CMK (cell line): ENCODE measurements around the gene DHFR2.
A peak's percentile ranks its signal among the peaks of the same experiment; 100 is the strongest.
"Not testable (repeated sequence)": the region's sequence is repeated elsewhere in the genome, so short reads cannot be mapped to it uniquely, and the experiment has no call there.

ENCODE experiments used
- DNase-seq: peaks from one replicate; pipeline ENCODE4 v3.0.0-alpha.2; 2010; ENCODE audit warnings: low read depth

DHFR2 gene

DNA sequence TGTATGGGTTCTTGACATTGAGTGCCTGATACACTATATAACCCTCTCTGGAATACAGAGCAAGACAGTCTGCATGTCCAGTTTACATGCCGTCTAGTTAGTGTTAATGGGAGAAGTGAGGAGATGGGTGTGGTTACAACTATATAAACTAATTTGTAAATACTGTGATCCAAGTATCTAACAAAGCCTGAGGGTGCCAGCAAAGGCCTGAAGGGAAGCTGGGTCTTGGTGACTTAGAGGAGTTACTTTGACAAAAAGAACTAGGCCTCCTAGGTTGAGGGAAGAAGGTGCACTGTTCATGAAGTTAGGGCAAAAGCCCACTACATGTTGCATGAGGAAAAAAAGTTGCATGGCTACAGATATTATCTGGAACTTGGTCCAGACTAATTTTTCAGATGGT is 2.4 kb upstream of the DHFR2 start:
- DNase-seq, result no peak

DNA sequence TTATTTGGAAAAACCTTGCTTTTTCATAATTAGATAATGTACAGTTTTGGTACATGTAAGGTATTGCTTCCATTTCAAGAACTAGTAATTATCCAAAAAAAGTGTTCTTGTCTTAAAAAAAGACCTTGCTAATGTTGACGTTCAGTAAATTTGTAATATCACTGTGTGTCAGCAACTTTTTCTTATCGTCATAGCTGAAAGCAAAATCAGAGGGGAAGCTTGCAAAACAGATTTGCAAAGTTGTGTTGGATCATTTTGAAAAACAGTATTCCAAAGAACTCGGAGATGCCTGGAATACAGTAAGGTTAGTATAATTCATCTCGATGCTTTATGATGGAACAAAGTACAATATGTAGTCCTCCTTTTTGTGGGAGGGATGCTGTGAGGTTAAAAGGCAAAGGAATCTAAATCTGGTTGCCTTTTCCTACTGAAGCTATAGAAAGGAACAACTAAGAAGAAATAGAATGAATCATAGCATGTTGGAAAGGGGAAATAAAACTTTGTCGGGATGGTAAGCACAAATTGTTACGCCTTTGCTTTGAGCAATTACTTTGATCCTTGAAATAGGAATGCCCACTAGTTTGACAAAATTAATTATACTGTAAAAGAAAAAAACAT is 1.6 kb upstream of the DHFR2 start:
- no peak for DNase-seq

DNA sequence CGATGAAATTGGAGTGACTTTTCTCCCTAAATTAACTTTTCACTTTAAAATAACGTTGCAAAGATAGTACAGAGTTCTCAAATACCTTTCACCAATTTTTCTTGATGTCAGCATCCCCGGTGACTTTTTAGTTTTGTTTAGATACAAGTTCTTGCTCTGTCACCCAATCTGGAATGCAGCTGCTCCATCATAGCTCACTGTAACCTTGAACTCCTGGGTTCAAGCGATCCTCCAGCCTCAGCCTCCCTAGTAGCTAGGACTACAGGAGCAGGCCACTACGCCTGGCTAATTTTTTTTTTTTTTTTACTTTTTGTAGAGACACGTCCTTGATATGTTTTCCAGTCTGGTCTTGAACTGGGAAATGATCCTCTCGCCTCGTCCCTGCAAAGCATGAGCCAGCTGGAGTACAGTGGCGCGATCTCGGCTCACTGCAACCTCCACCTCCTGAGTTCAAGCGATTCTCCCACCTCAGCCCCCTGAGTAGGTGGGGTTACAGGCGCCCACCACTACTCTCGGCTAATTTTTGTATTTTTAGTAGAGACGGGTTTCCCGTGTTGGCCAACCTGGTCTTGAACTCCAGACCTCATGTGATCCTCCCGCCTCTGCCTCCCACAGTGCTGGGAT is 892 bp upstream of the DHFR2 start:
- no peak for DNase-seq

DNA sequence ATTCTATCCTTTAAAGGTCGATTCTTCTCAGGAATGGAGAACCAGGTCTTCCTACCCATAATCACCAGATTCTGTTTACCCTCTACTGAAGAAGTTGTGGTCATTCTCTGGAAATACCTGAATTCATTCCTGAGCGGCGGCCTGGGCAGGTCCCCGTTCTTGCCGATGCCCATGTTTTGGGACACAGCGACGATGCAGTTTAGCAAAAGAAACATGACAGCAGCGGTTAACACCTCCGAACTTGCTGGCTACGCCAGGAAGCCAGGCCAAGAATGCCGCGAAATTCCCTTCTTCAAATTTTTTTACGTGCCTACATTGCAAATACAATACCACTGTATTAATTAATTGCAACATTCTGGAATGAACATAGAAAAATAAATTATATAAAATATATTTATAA is 1.4 kb downstream of the DHFR2 start:
- DNase-seq, result no peak

DNA sequence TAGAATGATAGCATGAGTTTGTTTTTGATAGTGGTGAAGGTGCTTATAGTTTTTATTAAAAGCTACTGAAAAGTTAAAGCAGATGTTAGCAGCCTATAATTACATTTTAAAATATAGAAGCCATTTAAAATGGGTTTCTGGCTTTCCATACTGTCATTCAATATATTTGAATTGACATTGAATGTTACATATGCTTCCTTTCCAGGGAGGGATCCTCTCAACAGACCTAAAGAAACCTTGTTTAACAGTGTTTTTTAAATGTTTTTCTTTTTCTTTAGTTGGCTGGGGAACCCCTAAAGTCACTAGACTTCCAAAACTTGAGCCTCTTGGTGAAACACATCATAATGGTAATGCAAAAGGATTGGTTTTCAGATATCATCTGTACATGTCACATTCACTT is 12.2 kb downstream of the DHFR2 start:
- DNase-seq, result no peak

- DNase-seq, result no peak
Observed at GRCh38 chr3:94049267-94049666, 13.4 kb downstream of the DHFR2 start.

- DNase-seq, result no peak
Observed at GRCh38 chr3:94046533-94046932, 16.2 kb downstream of the DHFR2 start.

DNA sequence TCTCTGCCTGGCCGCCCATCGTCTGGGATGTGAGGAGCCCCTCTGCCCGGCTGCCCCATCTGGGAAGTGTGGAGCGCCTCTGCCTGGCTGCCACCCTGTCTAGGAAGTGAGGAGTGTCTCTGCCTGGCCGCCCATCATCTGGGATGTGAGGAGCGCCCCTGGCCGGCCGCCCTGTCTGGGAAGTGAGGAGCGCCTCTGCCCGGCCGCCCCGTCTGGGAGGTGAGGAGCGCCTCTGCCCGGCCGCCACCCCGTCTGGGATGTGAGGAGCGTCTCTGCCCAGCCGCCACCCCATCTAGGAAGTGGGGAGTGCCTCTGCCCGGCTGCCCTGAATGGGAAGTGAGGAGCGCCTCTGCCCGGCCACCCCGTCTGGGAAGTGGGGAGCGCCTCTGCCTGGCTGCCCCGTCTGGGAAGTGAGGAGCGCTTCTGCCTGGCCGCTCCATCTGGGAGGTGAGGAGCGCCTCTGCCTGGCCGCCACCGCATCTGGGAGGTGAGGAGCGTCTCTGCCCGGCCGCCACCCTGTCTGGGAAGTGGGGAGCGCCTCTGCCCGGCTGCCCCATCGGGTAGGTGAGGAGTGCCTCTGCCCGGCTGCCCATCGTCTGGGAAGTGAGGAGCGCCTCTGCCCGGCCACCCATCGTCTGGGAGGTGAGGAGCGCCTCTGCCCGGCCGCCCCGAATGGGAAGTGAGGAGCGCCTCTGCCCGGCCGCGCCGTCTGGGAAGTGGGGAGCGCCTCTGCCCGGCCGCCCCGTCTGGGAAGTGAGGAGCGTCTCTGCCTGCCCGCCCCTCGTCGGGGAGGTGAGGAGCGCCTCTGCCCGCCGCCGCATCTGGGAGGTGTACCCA is 18.4 kb downstream of the DHFR2 start:
- DNase-seq, result not testable (repeated sequence)

- DNase-seq, result no peak
Observed at GRCh38 chr3:94043285-94043684, 19.4 kb downstream of the DHFR2 start.

- DNase-seq, result peak; percentile 9
Observed at GRCh38 chr3:94036909-94037507, 25.7 kb downstream of the DHFR2 start.

GRCh38 chr3:94028093-94028837 is 34.5 kb downstream of the DHFR2 start, which contains the start of gene STX19:
Gene STX19 (minus strand): TSS chr3:94028597. CDS start chr3:94015269, 13,328 bp downstream.
- no peak for DNase-seq

- DNase-seq, result no peak
Observed at GRCh38 chr3:94026623-94027022, 36.1 kb downstream of the DHFR2 start.

DNA sequence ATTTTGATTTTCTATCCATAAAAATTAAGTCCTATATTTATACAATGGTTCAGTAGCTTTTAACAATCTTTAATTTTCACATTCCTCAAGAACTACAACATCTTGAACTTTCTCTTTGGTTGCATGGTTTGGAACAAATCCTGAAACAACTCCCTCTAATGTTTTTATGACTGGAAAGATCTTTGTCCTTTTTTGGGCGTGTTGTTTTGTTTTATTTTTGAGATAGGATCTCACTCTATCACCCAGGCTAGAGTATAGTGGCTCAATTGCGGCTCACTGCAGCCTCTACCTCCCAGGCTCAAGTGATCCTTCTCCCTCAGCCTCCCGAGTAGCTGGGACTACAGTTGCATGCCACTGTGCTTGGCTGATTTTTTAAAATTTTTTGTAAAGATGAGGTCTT is 38.3 kb downstream of the DHFR2 start:
- DNase-seq, result no peak

DNA sequence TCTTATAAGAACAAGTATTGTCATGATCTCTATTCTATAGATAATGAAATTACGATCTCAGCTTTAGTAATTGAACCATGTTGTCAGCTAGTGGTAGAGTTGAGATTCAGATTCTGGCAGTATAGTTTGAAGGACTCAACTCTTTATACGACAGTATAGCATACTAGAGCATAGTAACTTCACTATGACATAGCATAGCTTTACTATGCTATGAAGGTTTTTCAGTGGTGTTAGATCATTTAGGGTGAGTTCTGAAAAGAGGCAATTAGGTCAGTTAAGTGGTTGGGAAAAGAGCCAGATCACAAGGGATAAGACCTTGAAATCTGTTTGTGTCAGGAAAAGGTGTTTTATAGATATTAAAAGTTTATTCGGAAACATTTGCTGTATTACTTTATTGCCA is 42.4 kb downstream of the DHFR2 start:
- no peak for DNase-seq

- DNase-seq, result no peak
Observed at GRCh38 chr3:94019659-94020058, 43.1 kb downstream of the DHFR2 start.

DNA sequence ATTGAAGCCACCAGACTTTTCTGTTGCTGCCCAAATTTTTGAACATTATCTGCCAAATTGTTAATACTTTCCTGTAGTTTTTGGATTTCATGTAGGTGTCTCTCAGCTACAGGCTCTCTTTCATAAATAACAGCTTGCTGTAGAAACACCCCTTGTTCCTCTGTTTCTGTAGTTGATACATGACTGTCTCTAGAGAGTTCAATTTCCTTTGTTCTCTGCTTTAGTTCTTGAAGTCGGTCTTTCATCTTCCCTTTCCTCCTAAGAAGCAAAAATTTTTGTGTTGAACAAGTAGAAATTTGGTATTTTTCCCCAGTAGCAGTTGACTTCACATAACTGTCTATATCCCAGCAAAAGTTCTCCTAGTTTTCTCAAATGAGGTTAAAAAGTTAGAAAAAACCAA is 47.7 kb downstream of the DHFR2 start:
- DNase-seq, result no peak

- no peak for DNase-seq
Observed at GRCh38 chr3:94012185-94012584, 50.5 kb downstream of the DHFR2 start.

GRCh38 chr3:94011233-94011711 is 51.4 kb downstream of the DHFR2 start:
- DNase-seq, result no peak

- no peak for DNase-seq
Observed at GRCh38 chr3:94009608-94010007, 53.1 kb downstream of the DHFR2 start.

DNA sequence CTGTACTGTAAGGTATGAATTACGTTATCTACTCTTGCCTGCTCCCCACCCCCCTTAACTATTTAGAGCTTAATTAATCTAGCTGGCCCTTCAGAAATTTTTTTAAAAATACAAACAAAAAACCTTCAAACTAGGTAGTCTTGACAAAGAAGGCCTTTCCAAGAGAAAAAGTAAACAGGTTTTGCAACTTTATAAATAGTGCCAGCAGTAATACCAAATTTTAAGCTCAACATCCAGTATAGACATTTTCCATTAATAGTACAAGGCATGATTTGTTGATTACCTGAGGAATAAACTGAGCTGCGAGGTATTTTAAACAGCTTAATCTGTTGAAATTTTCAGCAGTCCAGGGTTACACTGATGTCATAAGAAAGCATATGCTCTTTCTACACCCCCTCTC is 54.5 kb downstream of the DHFR2 start:
- no peak for DNase-seq
